ENCODE results near the gene FUS.
"Not testable (repeated sequence)": the region's sequence is repeated elsewhere in the genome, so short reads cannot be mapped to it uniquely, and the experiment has no call there.

FUS gene

GRCh38 chr16:31179747-31180459, at the start of gene FUS:
Gene FUS (plus strand): TSS chr16:31180139. CDS start chr16:31180215, 76 bp downstream.
- peak; percentile 90 for DNase-seq (ENCODE audit: low read depth)

DNA sequence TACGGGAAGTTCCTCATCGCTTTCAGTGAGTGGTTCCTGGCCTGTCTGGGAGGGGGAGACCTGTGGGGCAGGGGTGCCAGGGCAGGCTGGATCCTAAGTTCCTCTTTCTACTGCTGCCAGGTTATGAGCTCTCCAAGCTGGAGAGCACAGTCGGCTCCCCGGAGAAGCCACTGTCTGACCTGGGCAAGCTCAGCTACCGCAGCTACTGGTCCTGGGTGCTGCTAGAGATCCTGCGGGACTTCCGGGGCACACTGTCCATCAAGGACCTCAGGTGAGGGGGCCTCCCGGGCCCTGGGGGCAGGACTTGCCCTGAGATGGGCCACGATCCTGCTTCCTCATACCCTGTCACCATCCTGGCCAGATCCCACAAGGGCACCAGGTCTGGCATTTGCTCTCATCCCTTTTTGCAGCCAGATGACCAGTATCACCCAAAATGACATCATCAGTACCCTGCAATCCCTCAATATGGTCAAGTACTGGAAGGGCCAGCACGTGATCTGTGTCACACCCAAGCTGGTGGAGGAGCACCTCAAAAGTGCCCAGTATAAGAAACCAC, 49.5 kb upstream of the FUS start:
- DNase-seq (ENCODE audit: low read depth), result no peak

DNA sequence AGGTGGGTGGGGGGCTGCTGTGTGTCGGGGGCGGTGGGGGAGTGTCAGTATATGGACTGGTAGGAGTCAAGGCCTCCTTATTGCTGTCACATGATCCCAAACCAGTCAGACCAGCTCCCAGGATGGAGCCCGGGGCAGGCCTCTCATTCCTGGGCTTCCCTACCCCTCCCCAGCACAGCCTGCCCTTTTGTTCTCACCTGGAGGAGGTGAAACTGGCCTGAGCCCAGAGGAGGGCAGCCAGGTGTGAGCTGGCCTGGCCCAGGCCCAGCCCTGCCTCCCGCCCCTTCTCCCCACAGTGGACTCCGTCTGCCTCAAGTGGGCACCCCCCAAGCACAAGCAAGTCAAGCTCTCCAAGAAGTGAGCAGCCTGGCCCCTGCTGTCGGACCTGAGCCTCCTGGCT, 49.0 kb upstream of the FUS start:
- DNase-seq (ENCODE audit: low read depth), result no peak

- no peak for DNase-seq (ENCODE audit: low read depth)
Observed at GRCh38 chr16:31131416-31131815, 48.5 kb upstream of the FUS start.

- no peak for DNase-seq (ENCODE audit: low read depth)
Observed at GRCh38 chr16:31131841-31132271, 48.1 kb upstream of the FUS start.

- no peak for DNase-seq (ENCODE audit: low read depth)
Observed at GRCh38 chr16:31132303-31132979, 47.5 kb upstream of the FUS start.

- no peak for DNase-seq (ENCODE audit: low read depth)
Observed at GRCh38 chr16:31133046-31133501, 46.9 kb upstream of the FUS start.

DNA sequence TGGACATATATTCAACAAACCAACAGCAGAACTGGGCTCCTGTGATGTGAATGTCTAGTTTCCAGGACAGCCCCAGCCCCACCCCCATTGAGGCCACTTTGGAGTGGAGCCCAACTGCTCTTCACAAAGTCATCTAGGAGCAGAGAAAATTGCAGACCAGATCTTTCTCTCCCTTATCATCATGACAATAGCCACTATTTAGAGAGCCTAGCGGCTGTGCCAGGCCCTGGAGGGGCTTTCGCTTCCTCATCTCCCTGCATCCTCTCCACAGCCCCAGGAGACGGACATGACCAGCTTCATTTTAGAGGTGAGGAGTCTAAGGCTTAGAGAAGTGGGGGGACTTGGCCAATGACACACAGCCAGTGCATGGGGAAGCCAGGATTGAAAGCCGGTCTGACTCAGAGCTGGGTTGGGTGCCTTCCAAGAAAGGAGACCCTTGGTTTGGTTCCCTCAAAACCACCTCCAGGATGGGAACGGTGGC, 45.8 kb upstream of the FUS start:
- DNase-seq (ENCODE audit: low read depth), result no peak

- DNase-seq (ENCODE audit: low read depth), result no peak
Observed at GRCh38 chr16:31134625-31135534, 45.1 kb upstream of the FUS start.

DNA sequence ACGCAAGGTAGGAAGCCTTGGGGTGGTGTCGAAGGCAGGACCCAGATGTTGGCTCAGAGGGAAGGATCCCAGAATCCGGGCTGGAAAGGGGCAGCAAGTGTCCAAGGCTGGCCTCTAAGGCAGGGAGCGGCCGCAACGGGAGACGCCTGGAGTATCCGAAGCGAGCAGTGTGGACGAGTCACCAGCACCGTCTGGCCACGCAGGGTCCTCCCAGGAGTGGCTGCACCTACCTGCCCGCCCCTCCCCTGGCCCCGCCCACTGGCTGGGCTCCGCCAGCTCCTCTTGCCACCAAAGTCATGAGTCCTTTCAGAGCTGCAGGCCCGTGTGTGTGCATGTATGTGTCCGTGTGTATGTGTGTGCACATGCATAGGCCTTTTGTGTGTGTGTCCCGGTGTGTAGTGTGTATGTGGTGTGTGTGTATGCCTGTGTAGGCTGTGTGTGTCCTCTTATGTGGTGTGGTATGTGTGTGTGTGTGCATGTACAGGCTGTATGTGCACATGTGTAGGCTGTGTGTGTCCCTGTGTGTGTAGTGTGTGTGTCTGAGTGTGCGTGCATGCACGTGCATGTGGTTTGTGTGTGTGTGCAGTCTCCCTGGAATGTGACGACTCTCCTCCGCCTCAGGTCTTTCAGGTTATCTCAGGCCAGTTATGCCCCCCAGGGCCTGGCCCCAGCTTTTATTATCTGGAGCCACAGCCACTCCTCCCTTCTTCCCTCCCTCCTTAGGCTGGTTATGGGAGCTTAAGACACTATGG, 44.2 kb upstream of the FUS start, which contains the start of gene PRSS8:
TSS of gene PRSS8 (minus strand) at position 193 of the 752 bp plus-strand sequence. CDS start 229 bp downstream, outside the sequence.
- DNase-seq (ENCODE audit: low read depth), result no peak

GRCh38 chr16:31136287-31136662, 43.7 kb upstream of the FUS start:
- DNase-seq (ENCODE audit: low read depth), result no peak

- not testable (repeated sequence) for DNase-seq (ENCODE audit: low read depth)
Observed at GRCh38 chr16:31136822-31137499, 43.0 kb upstream of the FUS start.

- no peak for DNase-seq (ENCODE audit: low read depth)
Observed at GRCh38 chr16:31138621-31139578, 41.0 kb upstream of the FUS start.

DNA sequence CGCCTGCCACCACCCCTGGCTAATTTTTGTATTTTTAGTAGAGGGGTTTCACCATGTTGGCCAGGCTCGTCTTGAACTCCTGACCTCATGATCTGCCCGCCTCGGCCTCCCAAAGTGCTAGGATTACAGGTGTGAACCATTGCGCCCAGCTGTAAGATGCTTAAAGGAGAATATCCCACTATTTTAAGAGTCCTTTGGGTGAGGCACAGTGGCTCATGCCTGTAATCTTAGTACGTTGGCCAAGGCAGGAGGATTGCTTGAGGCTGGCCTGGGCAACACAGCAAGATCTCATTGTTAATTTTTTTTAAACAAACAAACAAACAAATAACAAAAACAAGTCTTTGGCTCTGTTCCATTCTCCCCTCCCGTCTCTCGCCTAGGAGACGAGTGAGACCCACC, 38.9 kb upstream of the FUS start:
- not testable (repeated sequence) for DNase-seq (ENCODE audit: low read depth)

DNA sequence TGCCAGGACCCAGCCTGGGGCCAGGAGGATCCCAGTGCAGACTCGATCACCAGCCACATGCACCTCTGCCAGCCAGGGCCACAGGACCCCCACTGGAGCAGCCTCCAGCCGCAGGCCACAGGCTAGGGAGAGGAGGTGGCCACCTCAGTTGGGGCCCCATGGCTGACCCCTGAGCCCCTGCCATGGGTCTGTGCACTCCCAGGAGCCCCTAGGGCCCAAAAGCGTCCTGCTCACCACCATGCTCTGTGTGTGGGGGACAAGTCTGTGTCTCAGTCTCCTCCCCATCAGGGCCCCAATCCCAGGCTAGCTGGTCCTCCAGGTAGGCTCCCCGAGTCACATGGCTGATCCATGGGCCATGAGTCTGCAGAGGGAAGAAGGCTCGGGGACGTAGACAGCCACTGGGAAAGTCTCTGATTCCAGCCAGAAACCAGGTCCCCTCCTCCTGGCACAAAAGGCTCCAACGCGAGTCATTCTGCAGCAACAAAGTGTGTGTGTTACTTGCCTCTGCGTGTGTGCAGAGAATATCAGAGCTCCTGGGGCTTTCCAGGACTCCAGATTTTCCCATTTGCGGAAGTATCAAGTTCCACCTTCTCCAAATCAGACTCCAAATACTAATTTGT, 38.3 kb upstream of the FUS start:
- DNase-seq (ENCODE audit: low read depth), result no peak

DNA sequence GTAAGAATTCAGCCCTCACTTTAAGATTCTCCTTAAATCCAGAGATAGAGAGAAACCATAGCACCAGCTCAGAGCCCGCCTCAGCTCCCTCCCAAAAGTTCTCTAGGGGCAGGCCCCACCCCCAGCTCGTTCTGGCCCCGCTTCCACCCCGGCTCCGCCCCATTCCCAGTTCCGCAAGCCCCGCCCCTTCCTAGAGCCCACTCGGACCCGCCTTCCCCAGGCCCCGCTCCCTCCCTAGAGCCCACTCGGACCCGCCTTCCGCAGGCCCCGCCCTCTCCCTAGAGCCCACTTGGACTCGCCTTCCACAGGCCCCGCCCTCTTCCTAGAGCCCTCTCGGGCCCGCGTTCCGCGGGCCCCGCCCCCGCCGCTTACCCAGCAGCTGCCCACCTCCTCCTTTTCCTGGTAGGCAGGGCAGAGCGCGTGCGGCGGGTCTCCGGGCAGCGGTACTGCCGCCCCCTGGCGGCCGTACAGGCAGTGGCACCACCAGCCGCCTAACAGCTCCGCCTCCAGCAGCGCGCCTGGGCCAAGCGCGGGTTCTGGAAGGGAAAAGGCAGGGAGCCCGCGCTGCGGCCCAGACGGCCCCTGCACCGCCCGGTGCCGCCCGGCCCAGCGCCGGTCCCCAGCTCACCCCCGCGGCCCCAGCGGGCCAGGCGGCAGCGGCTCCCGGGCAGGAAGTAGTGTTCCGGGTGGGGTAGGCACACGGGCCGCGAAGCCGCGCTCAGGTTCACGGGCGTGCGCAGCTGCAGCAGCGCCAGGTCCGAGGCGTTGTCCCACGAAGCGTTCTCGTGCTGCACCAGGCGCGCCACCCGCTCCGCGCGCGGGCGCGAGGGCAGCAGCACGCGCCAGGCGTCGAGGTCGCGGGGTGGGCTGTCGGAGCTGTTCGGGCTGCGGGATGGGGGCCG, 37.6 kb upstream of the FUS start:
- DNase-seq (ENCODE audit: low read depth), result peak; percentile 88

DNA sequence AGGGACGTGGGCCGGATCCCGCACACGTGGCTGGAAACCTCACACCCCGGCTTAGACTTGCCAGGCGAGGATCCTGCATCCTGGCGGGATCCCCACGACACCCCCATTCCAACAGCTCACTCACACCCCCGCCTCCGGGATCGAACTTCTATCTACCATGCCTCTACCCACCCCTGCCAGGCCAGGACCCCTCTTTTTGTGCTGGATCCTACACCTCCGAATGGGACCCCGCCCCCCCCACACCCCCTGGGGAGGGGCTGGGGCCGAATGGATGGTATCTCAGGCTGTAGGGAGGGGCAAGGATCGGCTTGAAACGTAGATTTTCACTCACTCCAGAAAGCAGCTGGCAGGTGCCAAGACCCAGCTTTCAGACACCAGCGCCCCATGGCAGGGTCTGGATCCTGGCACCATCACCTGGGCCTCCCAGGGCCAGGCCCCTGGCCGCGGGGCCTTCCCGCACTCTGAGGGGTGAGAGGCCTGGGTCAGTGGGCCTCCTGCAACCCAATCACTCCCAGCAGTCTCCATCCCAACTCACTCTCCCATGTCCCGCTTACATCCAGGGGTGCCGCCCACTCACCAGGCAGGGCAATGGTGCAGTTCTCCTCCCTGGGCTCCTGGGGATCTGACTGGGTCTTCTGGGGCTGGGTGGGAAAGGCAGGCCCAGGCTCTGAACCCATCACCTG, 36.8 kb upstream of the FUS start:
- DNase-seq (ENCODE audit: low read depth), result no peak

All from activated T-cell treated with anti-CD3 and anti-CD28 coated beads for 1 hour (primary cell).